NCI-H524 treated with DMSO at 0.1 percent for 48 hours (cell line): ENCODE data around the gene UBA3.

Experiments used
- DNase-seq: peaks from one replicate; lab custom pipeline; 2025; lab: John Stamatoyannopoulos, UW

UBA3 gene

GRCh38 chr3:69097407-69098086 lies 17.4 kb upstream of the UBA3 start:
- DNase-seq: no peak

GRCh38 chr3:69096299-69096698 lies 16.1 kb upstream of the UBA3 start:
- DNase-seq: no peak

GRCh38 chr3:69095636-69096035 lies 15.5 kb upstream of the UBA3 start:
- DNase-seq: no peak

- DNase-seq: no peak
These were observed 14.5 kb upstream of the UBA3 start for GRCh38 chr3:69094467-69095205.

- DNase-seq: no peak
These were observed 11.9 kb upstream of the UBA3 start for GRCh38 chr3:69092030-69092516.

GRCh38 chr3:69091389-69092029 lies 11.3 kb upstream of the UBA3 start:
- no peak for DNase-seq

- DNase-seq: no peak
These were observed 9.9 kb upstream of the UBA3 start for GRCh38 chr3:69090021-69090420.

- no peak for DNase-seq
These were observed 7.9 kb upstream of the UBA3 start for GRCh38 chr3:69088063-69088462.

GRCh38 chr3:69087030-69087791 lies 7.0 kb upstream of the UBA3 start:
- DNase-seq: no peak

- no peak for DNase-seq
These were observed 5.9 kb upstream of the UBA3 start for GRCh38 chr3:69085833-69086722.

- DNase-seq: no peak
These were observed 5.1 kb upstream of the UBA3 start for GRCh38 chr3:69085168-69085832.

GRCh38 chr3:69084326-69085167 lies 4.4 kb upstream of the UBA3 start, which contains the start of gene ARL6IP5:
Gene ARL6IP5, plus strand, starts transcription at chr3:69084937. Its CDS starts 111 bp downstream, at chr3:69085048.
- DNase-seq: peak; percentile 39

- DNase-seq: no peak
These were observed 2.6 kb upstream of the UBA3 start for GRCh38 chr3:69082805-69083204.

- no peak for DNase-seq
These were observed 2.2 kb upstream of the UBA3 start for GRCh38 chr3:69082361-69082760.

GRCh38 chr3:69081583-69082262 lies 1.6 kb upstream of the UBA3 start:
- DNase-seq: peak; percentile 35

- no peak for DNase-seq
These were observed 651 bp downstream of the UBA3 start for GRCh38 chr3:69079269-69080159.

- peak; percentile 86 for DNase-seq
These were observed 7.2 kb downstream of the UBA3 start for GRCh38 chr3:69072928-69073327.

- DNase-seq: no peak
These were observed 14.0 kb downstream of the UBA3 start for GRCh38 chr3:69066121-69066520.
